ENCODE results near the gene DDX51. TPM values are rescaled to one million over a fixed set of nuclear protein-coding genes. Genes with fewer than 3 reads are reported as not detected.

DDX51 gene
- polyA plus RNA-seq, 3 donors from 2014 or later, result 2.9 to 6.3 (median 5.0) TPM

- Mint-ChIP-seq H3K36me3 (no peaks in the 10 kb centered on the region), H3K4me3 (peak overlapping the region; percentile 71 to 82 (median 80)), H3K27me3 (ENCODE audit: low read depth in 3 of 3) (peaks cover 0 to 5% (median 2%) of the 10 kb centered on the region in 3 donors), H3K27ac (peak overlapping the region; percentile 67 to 92 (median 84)), H3K9me3 (peaks cover 0 to 10% (median 2%) of the 10 kb centered on the region in 6 donors), H3K4me1 (peaks cover 30 to 34% of the 10 kb centered on the region in 2 donors)
- peak in 2 of 3 donors; percentile 22 to 29 for DNase-seq
These were observed 41.6 kb upstream of the DDX51 start for GRCh38 chr12:132185705-132186104.

- H3K4me1 Mint-ChIP-seq, result peaks cover 19 to 21% of the 10 kb centered on the region in 2 donors
These were observed 38.7 kb upstream of the DDX51 start for GRCh38 chr12:132182711-132183365.

GRCh38 chr12:132182206-132182710, 38.1 kb upstream of the DDX51 start:
- DNase-seq, result no peak
- no peaks in the 10 kb centered on the region for H3K36me3 Mint-ChIP-seq
- H3K4me3 Mint-ChIP-seq, result no peak overlapping the region
- H3K4me1 Mint-ChIP-seq, result peaks cover 15 to 19% of the 10 kb centered on the region in 2 donors
- H3K9me3 Mint-ChIP-seq, result peaks cover 0 to 10% (median under 1%) of the 10 kb centered on the region in 6 donors
- H3K27ac Mint-ChIP-seq, result no peak overlapping the region
- H3K27me3 Mint-ChIP-seq (ENCODE audit: low read depth in 3 of 3), result peaks cover 0 to 8% (median 5%) of the 10 kb centered on the region in 3 donors

More at GRCh38 chr12:132182711-132183365, 38.7 kb upstream of the DDX51 start:
- Mint-ChIP-seq H3K27ac (no peak overlapping the region), H3K27me3 (ENCODE audit: low read depth in 3 of 3) (peaks cover 0 to 8% (median 5%) of the 10 kb centered on the region in 3 donors), H3K4me3 (no peak overlapping the region), H3K9me3 (peaks cover 0 to 10% (median 2%) of the 10 kb centered on the region in 6 donors), H3K36me3 (no peaks in the 10 kb centered on the region)
- no peak for DNase-seq

GRCh38 chr12:132181570-132182200, 37.6 kb upstream of the DDX51 start:
- H3K27me3 Mint-ChIP-seq (ENCODE audit: low read depth in 3 of 3), result peaks cover 0 to 8% (median 5%) of the 10 kb centered on the region in 3 donors
- no peak overlapping the region for H3K27ac Mint-ChIP-seq
- H3K36me3 Mint-ChIP-seq, result no peaks in the 10 kb centered on the region
- peaks cover 11 to 15% of the 10 kb centered on the region in 2 donors for H3K4me1 Mint-ChIP-seq
- peak overlapping the region in 1 of 5 donors; percentile 37 for H3K4me3 Mint-ChIP-seq
- no peak for DNase-seq
- H3K9me3 Mint-ChIP-seq, result peaks cover 0 to 10% (median under 1%) of the 10 kb centered on the region in 6 donors

- no peak overlapping the region for H3K27ac Mint-ChIP-seq
- H3K4me1 Mint-ChIP-seq, result peaks cover 3 to 7% of the 10 kb centered on the region in 2 donors
- no peaks in the 10 kb centered on the region for H3K36me3 Mint-ChIP-seq
- no peak for DNase-seq
- H3K4me3 Mint-ChIP-seq, result peak overlapping the region in 1 of 5 donors; percentile 37
- H3K27me3 Mint-ChIP-seq (ENCODE audit: low read depth in 3 of 3), result peaks cover 0 to 8% (median 4%) of the 10 kb centered on the region in 3 donors
- peaks cover 0 to 8% (median under 1%) of the 10 kb centered on the region in 6 donors for H3K9me3 Mint-ChIP-seq
These were observed 36.8 kb upstream of the DDX51 start for GRCh38 chr12:132180648-132181546.

- Mint-ChIP-seq H3K9me3 (peaks cover 0 to 5% (median under 1%) of the 10 kb centered on the region in 6 donors), H3K4me1 (no peaks in the 10 kb centered on the region), H3K27me3 (ENCODE audit: low read depth in 3 of 3) (peaks cover 0 to 8% (median 5%) of the 10 kb centered on the region in 3 donors), H3K4me3 (no peak overlapping the region), H3K36me3 (no peaks in the 10 kb centered on the region), H3K27ac (no peak overlapping the region)
- no peak for DNase-seq
These were observed 35.6 kb upstream of the DDX51 start for GRCh38 chr12:132179431-132180362.

GRCh38 chr12:132178801-132179401, 34.8 kb upstream of the DDX51 start:
- no peak overlapping the region for H3K27ac Mint-ChIP-seq
- DNase-seq, result no peak
- H3K27me3 Mint-ChIP-seq (ENCODE audit: low read depth in 3 of 3), result peaks cover 0 to 8% (median 5%) of the 10 kb centered on the region in 3 donors
- H3K4me3 Mint-ChIP-seq, result no peak overlapping the region
- H3K4me1 Mint-ChIP-seq, result no peaks in the 10 kb centered on the region
- H3K9me3 Mint-ChIP-seq, result peaks cover 0 to 2% (median 0%) of the 10 kb centered on the region in 6 donors
- H3K36me3 Mint-ChIP-seq, result no peaks in the 10 kb centered on the region

- DNase-seq, result no peak
- H3K4me1 Mint-ChIP-seq, result no peaks in the 10 kb centered on the region
- no peak overlapping the region for H3K27ac Mint-ChIP-seq
- peaks cover 0 to 8% (median 5%) of the 10 kb centered on the region in 3 donors for H3K27me3 Mint-ChIP-seq (ENCODE audit: low read depth in 3 of 3)
- no peak overlapping the region for H3K4me3 Mint-ChIP-seq
- H3K36me3 Mint-ChIP-seq, result no peaks in the 10 kb centered on the region
- no peaks in the 10 kb centered on the region for H3K9me3 Mint-ChIP-seq
These were observed 34.2 kb upstream of the DDX51 start for GRCh38 chr12:132178316-132178715.

- Mint-ChIP-seq H3K4me1 (no peaks in the 10 kb centered on the region), H3K27me3 (ENCODE audit: low read depth in 3 of 3) (peaks cover 2 to 10% (median 4%) of the 10 kb centered on the region in 3 donors), H3K4me3 (no peak overlapping the region), H3K9me3 (no peaks in the 10 kb centered on the region), H3K27ac (no peak overlapping the region), H3K36me3 (no peaks in the 10 kb centered on the region)
- DNase-seq, result no peak
These were observed 32.9 kb upstream of the DDX51 start for GRCh38 chr12:132176920-132177551.

GRCh38 chr12:132176385-132176919, 32.3 kb upstream of the DDX51 start:
- H3K4me3 Mint-ChIP-seq, result no peak overlapping the region
- no peak for DNase-seq
- no peaks in the 10 kb centered on the region for H3K9me3 Mint-ChIP-seq
- H3K27me3 Mint-ChIP-seq (ENCODE audit: low read depth in 3 of 3), result peaks cover 2 to 10% (median 4%) of the 10 kb centered on the region in 3 donors
- no peak overlapping the region for H3K27ac Mint-ChIP-seq
- H3K4me1 Mint-ChIP-seq, result no peaks in the 10 kb centered on the region
- no peaks in the 10 kb centered on the region for H3K36me3 Mint-ChIP-seq

- no peak for DNase-seq
- Mint-ChIP-seq H3K4me3 (no peak overlapping the region), H3K27ac (no peak overlapping the region), H3K36me3 (no peaks in the 10 kb centered on the region), H3K9me3 (no peaks in the 10 kb centered on the region), H3K27me3 (ENCODE audit: low read depth in 3 of 3) (peaks cover 2 to 10% (median 4%) of the 10 kb centered on the region in 3 donors), H3K4me1 (no peaks in the 10 kb centered on the region)
These were observed 31.6 kb upstream of the DDX51 start for GRCh38 chr12:132175496-132176384.
